GM18498 (cell line): ENCODE measurements around the gene PER1.
"Not testable (repeated sequence)": the region's sequence is repeated elsewhere in the genome, so short reads cannot be mapped to it uniquely, and the experiment has no call there.

ENCODE experiments used
- ATAC-seq: cut with Tn5 transposase; IDR thresholded peaks from one replicate; pipeline ENCODE4 v1.9.1; 2021; ENCODE audit warnings: mild to moderate bottlenecking, moderate library complexity; ENCODE audit not compliant: unreplicated experiment

The PER1 gene

DNA sequence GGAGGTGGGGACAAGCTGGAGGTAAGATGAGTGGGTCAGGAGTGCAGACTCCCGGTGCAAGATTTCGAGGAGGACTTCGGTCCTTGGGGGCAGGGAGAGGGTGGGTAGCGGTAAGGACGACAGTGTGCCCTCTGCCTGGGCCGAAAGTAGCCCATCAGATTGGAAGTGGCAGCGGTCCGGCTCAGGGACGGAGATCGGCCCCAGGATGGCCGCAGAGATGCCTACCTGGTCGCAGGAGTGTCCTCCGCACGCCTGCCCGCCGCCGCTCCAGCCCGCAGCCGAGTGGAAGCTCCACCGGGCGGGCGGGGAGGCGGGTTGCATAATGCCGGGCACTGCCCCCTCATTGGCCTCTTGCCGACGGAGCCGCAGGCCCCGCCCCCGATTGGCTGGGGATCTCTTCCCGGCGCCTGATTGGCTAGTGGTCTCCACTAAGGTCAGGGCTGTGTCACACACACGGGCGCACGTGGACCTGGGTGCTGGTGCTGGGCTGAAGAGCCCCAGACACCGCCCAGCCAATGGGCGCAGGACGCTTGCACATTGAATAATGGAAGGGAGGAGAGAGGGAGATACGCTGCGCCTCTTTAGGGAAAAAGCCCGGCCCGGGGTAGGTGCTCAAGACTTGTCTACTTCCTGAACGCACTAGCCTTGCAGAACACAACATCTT lies at the start of gene PER1:
Gene PER1, minus strand, starts transcription at position 293 of the 664 bp plus-strand sequence. CDS start 1,698 bp downstream, outside the sequence.
- no peak for ATAC-seq

DNA sequence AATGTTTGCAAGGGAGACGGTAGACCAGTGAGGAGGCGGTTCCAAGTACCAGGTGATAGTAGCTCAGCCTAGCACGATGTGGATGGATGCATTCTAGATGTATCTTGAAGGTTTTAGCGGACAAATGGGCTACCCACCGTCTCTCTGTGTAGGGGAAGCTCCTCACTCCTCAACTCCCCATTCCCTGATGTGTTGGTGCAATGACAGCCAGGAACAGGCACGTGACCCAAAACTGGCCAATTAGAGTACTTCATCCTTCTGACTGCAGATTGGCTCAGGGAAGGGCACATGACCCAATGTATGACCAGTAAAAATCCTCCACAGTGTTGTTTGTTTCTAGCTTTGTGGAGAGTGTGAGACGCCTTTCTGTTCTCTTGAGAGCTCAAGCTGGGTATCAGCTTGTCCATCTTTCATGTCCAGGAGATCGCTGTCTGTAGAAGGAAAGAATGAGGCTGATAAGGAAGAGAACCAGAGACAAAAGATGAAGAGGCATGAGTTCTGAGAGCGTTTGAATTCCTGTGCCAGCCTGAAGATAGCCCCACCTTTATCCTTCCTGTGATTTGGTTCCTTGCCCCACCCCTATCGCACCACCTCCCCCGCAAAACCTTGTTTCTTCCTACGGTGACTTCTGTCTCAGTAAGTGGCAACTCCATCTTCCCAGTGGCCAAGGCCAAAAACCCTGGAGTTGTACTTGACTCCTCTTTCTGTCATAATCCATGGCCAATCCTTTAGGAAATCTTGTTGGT lies 40.0 kb upstream of the PER1 start:
- ATAC-seq = no peak

DNA sequence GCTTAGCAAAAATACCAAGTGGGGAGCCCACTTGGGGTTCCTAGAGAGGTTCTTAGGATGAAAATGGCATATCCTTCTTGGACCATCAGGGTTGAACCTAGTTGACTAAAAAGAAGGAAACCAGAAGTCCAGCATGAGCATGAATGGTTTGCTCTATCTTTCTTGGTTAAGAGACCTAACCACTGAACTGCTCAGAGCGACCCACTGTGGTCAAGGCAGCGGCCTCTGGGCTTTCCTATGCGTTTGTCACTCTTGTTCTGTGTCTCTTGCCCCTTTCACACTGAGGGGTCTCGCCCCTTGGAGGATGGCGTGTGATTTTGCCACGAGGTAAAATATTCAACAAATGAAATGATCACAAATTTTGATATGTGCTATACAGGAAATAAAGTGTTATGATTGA lies 38.3 kb upstream of the PER1 start:
- no peak for ATAC-seq

DNA sequence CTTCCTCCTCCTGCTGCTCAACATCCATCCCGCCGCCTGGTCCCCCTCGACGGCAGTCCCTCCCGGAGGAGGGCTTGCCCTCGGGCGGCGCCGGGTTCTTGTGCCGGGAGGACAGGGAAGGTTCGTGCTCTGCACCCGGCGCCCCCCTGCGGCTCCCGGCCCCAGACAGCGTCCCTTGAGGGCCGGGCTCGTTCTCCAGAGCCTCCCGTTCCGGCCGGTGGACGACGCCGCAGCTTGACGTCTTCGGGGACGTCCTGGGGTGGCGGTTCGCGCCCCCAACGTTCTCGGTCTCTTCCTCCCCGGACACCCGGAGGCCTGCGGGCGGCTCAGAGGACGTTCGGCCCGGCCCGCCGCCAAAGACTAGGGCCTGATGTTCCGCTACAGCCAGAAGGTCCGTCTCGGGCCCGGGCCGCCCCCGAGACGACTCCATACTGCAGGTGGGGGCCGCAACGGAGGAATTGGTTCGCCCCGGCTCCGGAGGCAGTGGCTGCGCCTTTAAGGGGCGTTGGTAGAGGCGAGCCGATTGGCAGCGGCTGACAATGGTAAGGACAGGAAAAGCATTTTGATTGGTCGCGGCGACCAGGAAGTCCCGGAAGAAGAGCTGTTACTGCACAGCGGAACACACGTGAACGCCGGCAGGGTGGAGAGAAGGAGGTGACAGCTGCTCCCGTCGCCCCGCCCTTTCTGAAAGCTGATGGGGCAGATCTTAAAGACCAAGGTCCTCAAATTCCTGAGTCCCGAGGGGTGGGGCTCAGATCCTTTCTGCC lies 37.7 kb upstream of the PER1 start, which contains the start of gene BORCS6:
Gene BORCS6, minus strand, starts transcription at position 470 of the 767 bp plus-strand sequence. Its CDS starts 40 bp downstream, at position 430.
- peak; percentile 51 for ATAC-seq

DNA sequence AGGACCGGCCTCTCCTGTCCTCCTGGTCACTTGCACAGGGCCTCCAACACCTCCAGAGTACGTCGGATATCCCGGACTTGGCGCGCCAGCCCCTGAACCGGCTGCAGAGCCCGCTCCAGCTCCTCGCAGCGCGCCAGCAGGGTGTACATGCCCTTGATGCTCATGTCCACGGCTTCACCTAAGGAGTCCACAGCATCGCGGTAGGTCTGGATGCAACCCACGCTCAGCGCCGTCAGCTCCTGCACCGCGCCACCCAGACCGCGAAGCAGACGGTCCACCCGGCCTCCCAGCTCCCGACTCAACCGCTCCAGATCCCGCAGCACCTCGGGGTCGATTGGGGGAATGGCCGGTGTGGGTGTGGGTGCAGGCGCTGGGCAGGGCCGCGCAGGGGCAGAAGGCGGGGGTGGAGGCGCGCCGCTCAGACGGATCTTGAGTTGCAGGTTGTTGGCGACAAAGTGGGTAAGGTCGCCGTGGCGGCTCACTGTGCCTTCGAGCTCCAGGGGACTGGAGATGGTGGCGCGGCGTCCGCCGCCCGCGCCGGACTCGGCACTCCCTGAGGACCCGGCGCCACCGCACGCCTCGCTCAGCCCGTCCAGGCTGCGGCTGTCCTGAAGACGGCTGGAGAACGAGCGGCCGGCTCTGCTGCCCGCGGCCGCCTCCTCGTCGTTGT lies 37.0 kb upstream of the PER1 start:
- ATAC-seq = peak; percentile 0

DNA sequence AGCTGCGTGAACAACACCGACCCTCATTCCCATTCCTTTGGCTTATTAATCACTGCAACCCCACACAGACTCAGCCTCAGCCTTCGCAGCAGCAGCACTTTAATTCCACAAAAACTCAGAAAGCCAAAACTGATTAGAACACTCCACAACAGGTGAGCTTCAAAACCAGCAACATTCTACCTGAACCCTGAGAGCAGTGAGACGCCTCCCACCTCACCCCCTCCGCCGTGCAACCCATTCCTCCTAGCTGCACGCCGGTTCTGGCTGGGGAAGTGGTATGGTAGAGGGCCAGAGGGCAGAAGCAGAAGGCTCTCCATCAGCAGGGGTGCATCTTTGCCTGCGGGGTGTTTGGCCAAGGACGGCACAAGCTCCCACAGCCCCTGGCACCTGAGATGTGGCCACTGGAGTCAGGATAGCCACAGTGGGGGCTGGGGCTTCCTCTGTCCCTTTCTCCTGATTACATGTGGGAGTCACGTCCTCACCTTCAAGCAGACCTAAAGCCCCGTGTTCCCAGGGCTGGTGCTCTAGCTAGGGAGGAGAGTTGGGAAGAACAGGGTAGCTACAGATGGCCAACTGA lies 36.1 kb upstream of the PER1 start:
- no peak for ATAC-seq

GRCh38 chr17:8187517-8188262 lies 35.5 kb upstream of the PER1 start:
- peak; percentile 25 for ATAC-seq

- ATAC-seq = peak; percentile 26
Measured at GRCh38 chr17:8186787-8187516, 34.7 kb upstream of the PER1 start.

GRCh38 chr17:8186446-8186786 lies 34.2 kb upstream of the PER1 start:
- ATAC-seq = peak; percentile 1

GRCh38 chr17:8185582-8186445 lies 33.6 kb upstream of the PER1 start:
- peak; percentile 23 for ATAC-seq

GRCh38 chr17:8176998-8177731 lies 25.0 kb upstream of the PER1 start:
- no peak for ATAC-seq

DNA sequence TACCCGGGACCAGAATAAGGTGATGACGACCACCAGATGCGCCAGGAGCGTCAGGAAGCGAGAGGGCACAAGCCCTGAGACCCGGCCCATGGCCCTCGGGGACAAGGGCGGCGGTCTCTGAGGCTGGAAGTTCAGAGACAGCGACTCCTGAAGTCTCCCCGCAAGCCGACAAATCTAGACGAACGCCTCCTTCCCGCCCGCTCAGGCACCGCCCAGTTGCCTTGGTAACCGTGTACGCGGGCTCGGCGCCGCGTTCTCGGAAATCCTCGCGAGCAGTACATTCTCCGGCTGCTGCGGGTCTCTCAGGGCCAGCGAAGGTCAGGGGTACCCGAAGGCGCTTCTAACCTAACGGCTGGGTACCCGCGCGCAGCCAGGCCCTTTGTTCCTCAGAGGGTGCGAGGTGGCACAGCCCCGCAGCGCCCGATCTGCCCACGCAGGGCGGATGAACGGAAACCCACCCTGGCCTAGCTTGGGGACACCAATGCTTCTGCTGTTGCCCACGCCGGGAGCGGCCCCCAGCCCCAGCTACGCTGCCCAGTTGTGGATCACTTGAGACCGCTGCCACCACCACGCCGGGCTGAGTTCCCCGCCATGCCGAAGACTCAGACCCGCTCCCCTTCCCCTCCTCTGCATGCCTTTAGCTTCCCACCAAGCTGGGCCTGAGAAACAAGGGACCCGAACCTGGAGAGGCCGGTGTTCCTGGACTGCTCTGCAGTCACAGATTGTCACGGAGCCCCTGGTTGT lies 24.2 kb upstream of the PER1 start, which contains the start of gene TMEM107:
Gene TMEM107, minus strand, starts transcription at position 184 of the 744 bp plus-strand sequence. Its CDS starts 94 bp downstream, at position 90.
- peak; percentile 38 for ATAC-seq

DNA sequence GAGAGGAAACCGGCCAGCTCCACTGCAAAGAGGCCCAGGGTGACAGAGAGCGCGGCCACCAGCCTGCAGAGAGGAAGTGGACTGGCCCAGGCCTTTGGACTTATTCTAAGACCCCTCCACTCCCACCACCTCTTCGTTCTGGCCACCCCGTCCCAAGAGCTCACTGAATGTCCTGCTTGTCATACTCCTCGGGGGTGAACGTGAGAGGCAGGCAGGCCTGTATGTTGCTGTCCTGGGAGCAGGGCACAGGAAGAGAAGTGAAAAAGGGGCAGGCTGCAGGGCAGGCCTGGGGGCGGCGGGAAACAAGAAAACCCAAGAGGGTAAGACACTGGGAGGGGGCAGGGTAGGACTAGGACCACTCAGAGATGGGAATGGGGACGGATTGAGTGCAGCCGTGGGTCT lies 23.6 kb upstream of the PER1 start:
- ATAC-seq = peak; percentile 1

- ATAC-seq = no peak
Measured at GRCh38 chr17:8173871-8174322, 21.7 kb upstream of the PER1 start.

- ATAC-seq = peak; percentile 73
Measured at GRCh38 chr17:8173056-8173870, 21.1 kb upstream of the PER1 start.

DNA sequence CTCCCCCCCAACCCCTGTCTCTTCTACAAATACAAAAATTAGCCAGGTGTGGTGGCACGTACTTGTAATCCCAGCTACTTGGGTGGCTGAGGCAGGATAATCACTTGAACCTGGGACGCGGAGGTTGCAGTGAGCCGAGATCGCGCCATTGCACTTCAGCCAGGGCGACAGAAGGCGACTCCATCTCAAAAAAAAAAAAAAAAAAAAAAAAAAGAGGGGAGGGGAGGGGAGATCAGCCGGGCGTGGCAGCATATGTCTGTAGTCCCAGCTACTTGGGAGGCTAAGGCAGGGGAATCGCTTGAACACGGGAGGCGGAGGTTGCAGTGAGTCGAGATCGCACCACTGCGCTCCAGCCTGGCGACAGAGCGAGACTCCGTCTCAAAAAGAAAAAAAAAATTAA lies 18.0 kb upstream of the PER1 start:
- not testable (repeated sequence) for ATAC-seq
